Measurements from ENCODE around the gene LCE3E. TPM values are rescaled to one million over a fixed set of nuclear protein-coding genes. Genes with fewer than 3 reads are reported as not detected.

Gene LCE3E
- total and polyA plus RNA-seq, 2 experiments from 2014 or later: not detected

DNA sequence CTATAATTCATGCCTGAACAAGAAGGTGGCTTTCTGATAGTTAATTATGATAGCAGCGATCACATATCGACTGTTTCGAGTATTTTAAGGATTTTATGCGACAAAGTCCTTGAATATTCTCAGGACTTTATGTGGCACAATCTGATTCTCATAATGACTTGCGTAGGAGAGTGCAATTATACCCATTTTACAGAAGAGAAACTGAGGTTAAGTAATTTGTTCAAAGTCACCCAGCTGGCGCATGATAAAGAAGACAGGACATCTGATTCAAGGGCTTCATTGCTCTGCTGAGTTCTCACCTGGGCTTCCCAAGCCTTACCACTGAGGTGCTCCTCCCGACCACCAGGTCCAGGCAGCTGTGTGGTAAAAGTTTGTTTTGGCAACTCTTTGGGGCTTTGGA is 50.5 kb downstream of the LCE3E start:
- no peaks in the 10 kb centered on the region for H3K9me3 ChIP-seq (ENCODE audit: low read depth)
- TF ChIP-seq, protein P1, sequence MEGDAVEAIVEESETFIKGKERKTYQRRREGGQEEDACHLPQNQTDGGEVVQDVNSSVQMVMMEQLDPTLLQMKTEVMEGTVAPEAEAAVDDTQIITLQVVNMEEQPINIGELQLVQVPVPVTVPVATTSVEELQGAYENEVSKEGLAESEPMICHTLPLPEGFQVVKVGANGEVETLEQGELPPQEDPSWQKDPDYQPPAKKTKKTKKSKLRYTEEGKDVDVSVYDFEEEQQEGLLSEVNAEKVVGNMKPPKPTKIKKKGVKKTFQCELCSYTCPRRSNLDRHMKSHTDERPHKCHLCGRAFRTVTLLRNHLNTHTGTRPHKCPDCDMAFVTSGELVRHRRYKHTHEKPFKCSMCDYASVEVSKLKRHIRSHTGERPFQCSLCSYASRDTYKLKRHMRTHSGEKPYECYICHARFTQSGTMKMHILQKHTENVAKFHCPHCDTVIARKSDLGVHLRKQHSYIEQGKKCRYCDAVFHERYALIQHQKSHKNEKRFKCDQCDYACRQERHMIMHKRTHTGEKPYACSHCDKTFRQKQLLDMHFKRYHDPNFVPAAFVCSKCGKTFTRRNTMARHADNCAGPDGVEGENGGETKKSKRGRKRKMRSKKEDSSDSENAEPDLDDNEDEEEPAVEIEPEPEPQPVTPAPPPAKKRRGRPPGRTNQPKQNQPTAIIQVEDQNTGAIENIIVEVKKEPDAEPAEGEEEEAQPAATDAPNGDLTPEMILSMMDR (IDR thresholded peaks at IDR 0.05; ENCODE audit: low read depth, low read length): no peak
- H3K4me3 ChIP-seq: no peak overlapping the region

More for the DNA sequence above, 50.5 kb downstream of the LCE3E start:
- no peaks in the 10 kb centered on the region for H3K27me3 ChIP-seq
- no peaks in the 10 kb centered on the region for H3K36me3 ChIP-seq
- H3K4me1 ChIP-seq (ENCODE audit: low read depth): no peaks in the 10 kb centered on the region
- no peak for DNase-seq (ENCODE audit: low read depth in 1 of 2, low spot score in 1 of 2)
- H3K27ac ChIP-seq: no peak overlapping the region

Other genes with a start within 250 kb of the LCE3E start
- not detected in 2 replicates for gene FLG, start 241.5 kb downstream of the LCE3E start, total RNA-seq
- gene FLG, start 241.5 kb downstream of the LCE3E start, polyA plus RNA-seq: not detected in 2 replicates
- gene FLG2, start 206.8 kb downstream of the LCE3E start, total RNA-seq: not detected in 2 replicates
- not detected in 2 replicates for gene FLG2, start 206.8 kb downstream of the LCE3E start, polyA plus RNA-seq
- not detected in 2 replicates for gene CRNN, start 152.5 kb downstream of the LCE3E start, total RNA-seq
- gene CRNN, start 152.5 kb downstream of the LCE3E start, polyA plus RNA-seq: not detected in 2 replicates
- gene LCE5A, start 56.0 kb downstream of the LCE3E start, total RNA-seq: not detected in 2 replicates
- gene LCE5A, start 56.0 kb downstream of the LCE3E start, polyA plus RNA-seq: not detected in 2 replicates
- not detected in 2 replicates for gene CRCT1, start 52.3 kb downstream of the LCE3E start, total RNA-seq
- not detected in 2 replicates for gene CRCT1, start 52.3 kb downstream of the LCE3E start, polyA plus RNA-seq
- not detected in 2 replicates for gene LCE3D, start 13.7 kb upstream of the LCE3E start, total RNA-seq
- not detected in 2 replicates for gene LCE3D, start 13.7 kb upstream of the LCE3E start, polyA plus RNA-seq
- not detected in 2 replicates for gene LCE3C, start 33.5 kb upstream of the LCE3E start, total RNA-seq
- gene LCE3C, start 33.5 kb upstream of the LCE3E start, polyA plus RNA-seq: not detected in 2 replicates
- gene LCE3B, start 47.0 kb upstream of the LCE3E start, total RNA-seq: not detected in 2 replicates
- gene LCE3B, start 47.0 kb upstream of the LCE3E start, polyA plus RNA-seq: not detected in 2 replicates
- not detected in 2 replicates for gene LCE3A, start 56.3 kb upstream of the LCE3E start, total RNA-seq
- gene LCE3A, start 56.3 kb upstream of the LCE3E start, polyA plus RNA-seq: not detected in 2 replicates
- gene LCE2D, start 96.6 kb upstream of the LCE3E start, total RNA-seq: not detected in 2 replicates
- gene LCE2D, start 96.6 kb upstream of the LCE3E start, polyA plus RNA-seq: not detected in 2 replicates
- gene LCE2C, start 108.5 kb upstream of the LCE3E start, total RNA-seq: not detected in 2 replicates
- not detected in 2 replicates for gene LCE2C, start 108.5 kb upstream of the LCE3E start, polyA plus RNA-seq
- gene LCE2B, start 119.3 kb upstream of the LCE3E start, total RNA-seq: not detected in 2 replicates
- not detected in 2 replicates for gene LCE2B, start 119.3 kb upstream of the LCE3E start, polyA plus RNA-seq
- gene LCE2A, start 131.6 kb upstream of the LCE3E start, total RNA-seq: not detected in 2 replicates
- gene LCE2A, start 131.6 kb upstream of the LCE3E start, polyA plus RNA-seq: not detected in 2 replicates
- gene LCE4A, start 141.4 kb upstream of the LCE3E start, total RNA-seq: not detected in 2 replicates
- gene LCE4A, start 141.4 kb upstream of the LCE3E start, polyA plus RNA-seq: not detected in 2 replicates
- gene KPRP, start 191.2 kb upstream of the LCE3E start, total RNA-seq: not detected in 2 replicates
- not detected in 2 replicates for gene KPRP, start 191.2 kb upstream of the LCE3E start, polyA plus RNA-seq
- not detected in 2 replicates for gene LCE1F, start 208.4 kb upstream of the LCE3E start, total RNA-seq
- gene LCE1F, start 208.4 kb upstream of the LCE3E start, polyA plus RNA-seq: not detected in 2 replicates
- gene LCE1E, start 219.5 kb upstream of the LCE3E start, total RNA-seq: not detected in 2 replicates
- not detected in 2 replicates for gene LCE1E, start 219.5 kb upstream of the LCE3E start, polyA plus RNA-seq
- gene LCE1D, start 229.9 kb upstream of the LCE3E start, total RNA-seq: not detected in 2 replicates
- gene LCE1D, start 229.9 kb upstream of the LCE3E start, polyA plus RNA-seq: not detected in 2 replicates
- gene LCE1C, start 239.9 kb upstream of the LCE3E start, total RNA-seq: not detected in 2 replicates
- not detected in 2 replicates for gene LCE1C, start 239.9 kb upstream of the LCE3E start, polyA plus RNA-seq
- not detected in 2 replicates for gene LCE1B, start 245.2 kb upstream of the LCE3E start, total RNA-seq
- gene LCE1B, start 245.2 kb upstream of the LCE3E start, polyA plus RNA-seq: not detected in 2 replicates